K562 (cell line): Measurements from ENCODE around the gene C16orf78. TPM values are rescaled to one million over a fixed set of nuclear protein-coding genes. Genes with fewer than 3 reads are reported as not detected.

Source experiments
- ATAC-seq: fragments of 200-7000 bp; cut with Tn5 transposase; 3 replicates; pipeline ENCODE4 v1.9.1; 2020; ENCODE audit warnings: moderate library complexity
- BruUV-seq: library from RNA; stranded (reverse); fragments of 400-500 nt; replicated peaks from 2 replicates; lab custom pipeline; 2021; lab: Mats Ljungman, UMichigan
- CTCF ChIA-PET: fragments of 300-600 bp; formaldehyde crosslinking; extraction: SDS; loops from one replicate; lab custom pipeline; 2021; ENCODE audit warnings: low intra/inter-chr PET ratio; lab: Yijun Ruan, JAX
- POLR2A ChIA-PET: fragments of 300-600, 350-650 bp; sonication (Branson Sonifier 250); formaldehyde crosslinking; extraction: SDS; loops from one replicate; lab custom pipeline; 2021; ENCODE audit warnings: antibody characterized with exemption, inconsistent platforms; lab: Yijun Ruan, JAX
- DNase-seq, 4 experiments: peaks; one replicate each; pipeline versions ENCODE4 v3.0.0 to v3.0.0-alpha.2; 2011 to 2018; ENCODE audit warnings: low spot score in 3 of 4, mixed read lengths in 3 of 4; ENCODE audit errors: extremely low read depth in 1 of 4
- FAIRE-seq: peaks from 2 replicates; lab custom pipeline; 2011; peaks lifted over from hg19 to GRCh38; lab: Jason Lieb, UNC
- H2AFZ ChIP-seq: 2 replicates; pipeline ENCODE4 v1.6.0; 2011; ENCODE audit warnings: low read depth, low read length, control low read depth, inconsistent platforms
- H3K27ac ChIP-seq: fragments of 200-600 bp; 3 replicates; pipeline ENCODE4 v1.8.0; 2011; ENCODE audit warnings: low read depth, mild to moderate bottlenecking, control low read depth, inconsistent platforms, low read length, moderate library complexity, mixed read lengths; ENCODE audit errors: extremely low read depth
- H3K27me3 ChIP-seq, 2 experiments: fragments of 300-600 bp in 1 of 2; 2 replicates in 1 of 2; 3 replicates in 1 of 2; pipeline versions ENCODE4 v1.6.0 to v1.8.0; 2011; ENCODE audit warnings: inconsistent platforms in 2 of 2, low read length in 2 of 2, mild to moderate bottlenecking in 1 of 2, mixed read lengths in 1 of 2, moderate library complexity in 1 of 2; ENCODE audit not compliant: control insufficient read depth in 2 of 2, insufficient read depth in 2 of 2
- H3K36me3 ChIP-seq: fragments of 300-600 bp; 3 replicates; pipeline ENCODE4 v1.8.0; 2011; ENCODE audit warnings: mild to moderate bottlenecking, low read length, inconsistent platforms; ENCODE audit not compliant: control insufficient read depth, insufficient read depth
- H3K4me1 ChIP-seq, 2 experiments: fragments of 200-600 bp in 1 of 2; replicated peaks in 1 of 2; 2 replicates in 1 of 2; 3 replicates in 1 of 2; pipeline versions ENCODE4 v1.5.1 to v1.8.0; 2011; ENCODE audit warnings: inconsistent platforms in 2 of 2, low read length in 2 of 2, mild to moderate bottlenecking in 1 of 2, mixed read lengths in 1 of 2, moderate library complexity in 1 of 2; ENCODE audit not compliant: control insufficient read depth in 2 of 2, insufficient read depth in 2 of 2
- H3K4me2 ChIP-seq: 2 replicates; pipeline ENCODE4 v1.6.1; 2011; ENCODE audit warnings: low read length, control low read depth, inconsistent platforms, mixed read lengths; ENCODE audit not compliant: insufficient read depth
- H3K4me3 ChIP-seq: fragments of 200-600 bp; sonication (generic), shearing (Covaris generic); 2 replicates; pipeline ENCODE4 v1.5.1; 2016; ENCODE audit warnings: control low read depth, inconsistent platforms
- H3K79me2 ChIP-seq: fragments of 200-600 bp; 3 replicates; pipeline ENCODE4 v1.8.0; 2011; ENCODE audit warnings: low read length, inconsistent platforms; ENCODE audit not compliant: control insufficient read depth, insufficient read depth
- H3K9ac ChIP-seq, 2 experiments: 2 replicates each; pipeline versions ENCODE4 v1.6.0 to v1.6.1; 2011; ENCODE audit warnings: low read depth in 2 of 2, low read length in 2 of 2, control low read depth in 1 of 2, inconsistent platforms in 1 of 2, mild to moderate bottlenecking in 1 of 2, mixed read lengths in 1 of 2; ENCODE audit not compliant: insufficient read depth in 1 of 2
- H3K9me1 ChIP-seq: one replicate; pipeline ENCODE4 v1.6.0; 2011; ENCODE audit warnings: inconsistent platforms, mild to moderate bottlenecking, low read length, moderate library complexity; ENCODE audit not compliant: control insufficient read depth, insufficient read depth
- H3K9me3 ChIP-seq: replicated peaks from 2 replicates; pipeline ENCODE4 v1.5.1; 2011; ENCODE audit warnings: low read depth, low read length, inconsistent platforms; ENCODE audit not compliant: control insufficient read depth, insufficient read depth
- H4K20me1 ChIP-seq: replicated peaks from 2 replicates; pipeline ENCODE4 v1.6.1; 2011; ENCODE audit warnings: low read length, inconsistent platforms, mixed read lengths; ENCODE audit not compliant: control insufficient read depth, insufficient read depth
- POLR2AphosphoS5 ChIP-seq: IDR thresholded peaks from 2 replicates; pipeline ENCODE4 v1.6.1; 2011; ENCODE audit warnings: mild to moderate bottlenecking, low read depth, low read length, moderate library complexity; ENCODE audit not compliant: control insufficient read depth, insufficient read depth
- TAF1 ChIP-seq: IDR thresholded peaks from 2 replicates; pipeline ENCODE4 v1.6.1; 2011; ENCODE audit warnings: mild to moderate bottlenecking, low read length, moderate library complexity; ENCODE audit not compliant: insufficient read depth, control insufficient read depth, severe bottlenecking; ENCODE audit errors: extremely low read depth
- ZNF764 ChIP-seq: fragments of 250-450 bp; sonication (Bioruptor Pico); IDR thresholded peaks from 2 replicates; pipeline ENCODE4 v1.4.0; 2020; ENCODE audit warnings: low read depth, mild to moderate bottlenecking, moderate library complexity
- WGBS: fragments of 100-300 bp; shearing (Covaris generic); methylation state at CpG from one replicate; pipeline ENCODE4 v1.1.6; 2016; ENCODE audit warnings: low coverage, mixed read lengths; ENCODE audit not compliant: insufficient coverage; ENCODE audit errors: missing lambda C conversion rate; 5-methylcytosine and 5-hydroxymethylcytosine counted together
- in situ Hi-C: fragments of 300-500 bp; cut with MboI; formaldehyde crosslinking; loops from 4 replicates; pipeline ENCODE4 v1.15.0; 2018; ENCODE audit warnings: inconsistent platforms, mixed read lengths
- intact Hi-C: fragments of 100-400 bp; cut with micrococcal nuclease; formaldehyde crosslinking; loops from 2 replicates; pipeline ENCODE4 v1.14.2; 2022
- polyA plus RNA-seq, 8 experiments: library from polyadenylated mRNA; depleted of rRNA in 4 of 8; stranded (reverse) in 5 of 8; unstranded in 3 of 8; fragments of >200 nt; fragmentation: Nextera tagmentation in 2 of 8; fragmentation: Illumina TruSeq in 1 of 8; extraction: Ambion mirVana in 2 of 8; extraction: Trizol in 1 of 8; gene quantifications; 2 replicates each; pipeline versions ENCODE4 v1.2.1 to v1.2.3, GENCODE V29; 2011 to 2014; ENCODE audit warnings: inconsistent platforms in 1 of 8, missing spikeins in 1 of 8
- total RNA-seq, 7 experiments: library from RNA; depleted of rRNA in 6 of 7; stranded (reverse); fragments of >200 nt in 6 of 7; fragmentation: Illumina TruSeq in 2 of 7; extraction: Trizol in 2 of 7; gene quantifications; 2 replicates each; pipeline versions ENCODE4 v1.2.1 to v1.2.3, GENCODE V29; 2011 to 2021; ENCODE audit warnings: low replicate concordance in 1 of 7
- TF ChIP-seq, protein P1 (sequence below): fragments of 450-650 bp; IDR thresholded peaks from 2 replicates; pipeline ENCODE4 v1.6.1; 2016; ENCODE audit warnings: mild to moderate bottlenecking
- TF ChIP-seq, protein P2 (sequence below), 3 experiments: fragments of 200-800 bp in 1 of 3; fragments of 250-450 bp in 1 of 3; fragments of 450-650 bp in 1 of 3; sonication (Bioruptor Pico) in 1 of 3; sonication (Bioruptor generic) in 1 of 3; formaldehyde crosslinking in 1 of 3; IDR thresholded peaks; 2 replicates each; pipeline versions ENCODE4 v1.6.1 to v1.8.0; 2016 to 2022; ENCODE audit warnings: mild to moderate bottlenecking in 2 of 3, missing genetic modification characterization in 2 of 3, missing compliant biosample characterization in 1 of 3, moderate library complexity in 1 of 3
- TF ChIP-seq, protein P3 (sequence below): fragments of 250-450 bp; sonication (Bioruptor Pico); IDR thresholded peaks from 2 replicates; pipeline ENCODE4 v1.8.0; 2021; ENCODE audit warnings: mild to moderate bottlenecking, moderate library complexity

Gene C16orf78
- total and polyA plus RNA-seq, 9 of the 15 experiments (the other 6 are each of a cell fraction or from before 2014, with no cell fraction given) = not detected

DNA sequence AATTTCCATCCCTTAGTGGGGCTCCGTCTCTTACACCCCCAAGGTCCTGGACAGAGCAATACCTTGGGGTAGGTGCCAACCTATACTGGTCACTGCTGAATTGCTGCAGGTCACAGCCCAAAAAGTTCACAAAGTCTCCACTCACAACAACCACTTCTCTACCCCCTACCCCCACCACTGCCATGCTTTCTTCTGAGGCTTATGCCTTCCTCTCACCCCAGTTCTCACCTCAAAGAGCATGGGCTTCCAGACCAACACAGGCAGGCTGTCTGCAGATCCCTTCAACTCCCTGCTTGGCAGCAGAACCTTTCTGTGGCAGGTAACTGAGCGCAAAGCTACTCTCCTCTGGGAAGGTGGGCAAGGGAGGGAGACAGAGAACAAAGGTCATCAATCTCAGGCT, 35.5 kb downstream of the C16orf78 start:
- FAIRE-seq = no peak
- H3K4me2 ChIP-seq = no peak overlapping the region
- DNase-seq = no peak
- in situ Hi-C loops (no loop called here), intact Hi-C loops (loop anchor here (5.0 kb wide), 1 partner anchor 513 kb away; no protein-coding TSS in a partner anchor)
- H3K9me1 ChIP-seq = no peaks in the 10 kb centered on the region
- H3K27me3 ChIP-seq = peaks cover 0 to 3% of the 10 kb centered on the region in 2 experiments; a peak in 2 of 5 replicates
- H3K4me1 ChIP-seq = no peaks in the 10 kb centered on the region
- H4K20me1 ChIP-seq = no peaks in the 10 kb centered on the region
- CTCF ChIA-PET = no interaction called here
- POLR2A ChIA-PET = no interaction called here
- no peak overlapping the region for H3K4me3 ChIP-seq
- ATAC-seq = no peak
- BruUV-seq = no TSS peak
- H3K9ac ChIP-seq = no peak overlapping the region
- no peaks in the 10 kb centered on the region for H3K9me3 ChIP-seq
- no peaks in the 10 kb centered on the region for H3K36me3 ChIP-seq
- no peak overlapping the region for H3K27ac ChIP-seq
- TF ChIP-seq, protein P1, sequence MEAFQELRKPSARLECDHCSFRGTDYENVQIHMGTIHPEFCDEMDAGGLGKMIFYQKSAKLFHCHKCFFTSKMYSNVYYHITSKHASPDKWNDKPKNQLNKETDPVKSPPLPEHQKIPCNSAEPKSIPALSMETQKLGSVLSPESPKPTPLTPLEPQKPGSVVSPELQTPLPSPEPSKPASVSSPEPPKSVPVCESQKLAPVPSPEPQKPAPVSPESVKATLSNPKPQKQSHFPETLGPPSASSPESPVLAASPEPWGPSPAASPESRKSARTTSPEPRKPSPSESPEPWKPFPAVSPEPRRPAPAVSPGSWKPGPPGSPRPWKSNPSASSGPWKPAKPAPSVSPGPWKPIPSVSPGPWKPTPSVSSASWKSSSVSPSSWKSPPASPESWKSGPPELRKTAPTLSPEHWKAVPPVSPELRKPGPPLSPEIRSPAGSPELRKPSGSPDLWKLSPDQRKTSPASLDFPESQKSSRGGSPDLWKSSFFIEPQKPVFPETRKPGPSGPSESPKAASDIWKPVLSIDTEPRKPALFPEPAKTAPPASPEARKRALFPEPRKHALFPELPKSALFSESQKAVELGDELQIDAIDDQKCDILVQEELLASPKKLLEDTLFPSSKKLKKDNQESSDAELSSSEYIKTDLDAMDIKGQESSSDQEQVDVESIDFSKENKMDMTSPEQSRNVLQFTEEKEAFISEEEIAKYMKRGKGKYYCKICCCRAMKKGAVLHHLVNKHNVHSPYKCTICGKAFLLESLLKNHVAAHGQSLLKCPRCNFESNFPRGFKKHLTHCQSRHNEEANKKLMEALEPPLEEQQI = no peak
- TF ChIP-seq POLR2AphosphoS5 = no peak
- no peak for TF ChIP-seq ZNF764 (CRISPR knock-in tag)
- TF ChIP-seq, protein P2, sequence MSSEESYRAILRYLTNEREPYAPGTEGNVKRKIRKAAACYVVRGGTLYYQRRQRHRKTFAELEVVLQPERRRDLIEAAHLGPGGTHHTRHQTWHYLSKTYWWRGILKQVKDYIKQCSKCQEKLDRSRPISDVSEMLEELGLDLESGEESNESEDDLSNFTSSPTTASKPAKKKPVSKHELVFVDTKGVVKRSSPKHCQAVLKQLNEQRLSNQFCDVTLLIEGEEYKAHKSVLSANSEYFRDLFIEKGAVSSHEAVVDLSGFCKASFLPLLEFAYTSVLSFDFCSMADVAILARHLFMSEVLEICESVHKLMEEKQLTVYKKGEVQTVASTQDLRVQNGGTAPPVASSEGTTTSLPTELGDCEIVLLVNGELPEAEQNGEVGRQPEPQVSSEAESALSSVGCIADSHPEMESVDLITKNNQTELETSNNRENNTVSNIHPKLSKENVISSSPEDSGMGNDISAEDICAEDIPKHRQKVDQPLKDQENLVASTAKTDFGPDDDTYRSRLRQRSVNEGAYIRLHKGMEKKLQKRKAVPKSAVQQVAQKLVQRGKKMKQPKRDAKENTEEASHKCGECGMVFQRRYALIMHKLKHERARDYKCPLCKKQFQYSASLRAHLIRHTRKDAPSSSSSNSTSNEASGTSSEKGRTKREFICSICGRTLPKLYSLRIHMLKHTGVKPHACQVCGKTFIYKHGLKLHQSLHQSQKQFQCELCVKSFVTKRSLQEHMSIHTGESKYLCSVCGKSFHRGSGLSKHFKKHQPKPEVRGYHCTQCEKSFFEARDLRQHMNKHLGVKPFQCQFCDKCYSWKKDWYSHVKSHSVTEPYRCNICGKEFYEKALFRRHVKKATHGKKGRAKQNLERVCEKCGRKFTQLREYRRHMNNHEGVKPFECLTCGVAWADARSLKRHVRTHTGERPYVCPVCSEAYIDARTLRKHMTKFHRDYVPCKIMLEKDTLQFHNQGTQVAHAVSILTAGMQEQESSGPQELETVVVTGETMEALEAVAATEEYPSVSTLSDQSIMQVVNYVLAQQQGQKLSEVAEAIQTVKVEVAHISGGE (CRISPR knock-in tag; IDR thresholded peaks at IDR 0.05) = no peak
- TF ChIP-seq TAF1 = no peak
- TF ChIP-seq, protein P3, sequence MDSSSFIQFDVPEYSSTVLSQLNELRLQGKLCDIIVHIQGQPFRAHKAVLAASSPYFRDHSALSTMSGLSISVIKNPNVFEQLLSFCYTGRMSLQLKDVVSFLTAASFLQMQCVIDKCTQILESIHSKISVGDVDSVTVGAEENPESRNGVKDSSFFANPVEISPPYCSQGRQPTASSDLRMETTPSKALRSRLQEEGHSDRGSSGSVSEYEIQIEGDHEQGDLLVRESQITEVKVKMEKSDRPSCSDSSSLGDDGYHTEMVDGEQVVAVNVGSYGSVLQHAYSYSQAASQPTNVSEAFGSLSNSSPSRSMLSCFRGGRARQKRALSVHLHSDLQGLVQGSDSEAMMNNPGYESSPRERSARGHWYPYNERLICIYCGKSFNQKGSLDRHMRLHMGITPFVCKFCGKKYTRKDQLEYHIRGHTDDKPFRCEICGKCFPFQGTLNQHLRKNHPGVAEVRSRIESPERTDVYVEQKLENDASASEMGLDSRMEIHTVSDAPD = no peak
- no peak overlapping the region for H2AFZ ChIP-seq
- H3K79me2 ChIP-seq = no peaks in the 10 kb centered on the region
- 5% methylated on average over 2 of the region's 2 CpGs for WGBS
